Keratinocyte (primary cell): ENCODE results near the gene RBPJ. TPM values are rescaled to one million over a fixed set of nuclear protein-coding genes. Genes with fewer than 3 reads are reported as not detected.

Experiments
- DNase-seq: peaks from one replicate; pipeline ENCODE4 v3.0.0-alpha.2; 2011; ENCODE audit warnings: low read depth, missing footprints, low spot score
- FAIRE-seq: peaks from 2 replicates; lab custom pipeline; 2011; peaks lifted over from hg19 to GRCh38; lab: Jason Lieb, UNC
- H2AFZ ChIP-seq: 2 replicates; pipeline ENCODE4 v1.6.0; 2012; ENCODE audit warnings: low read length, control low read depth, inconsistent platforms; ENCODE audit not compliant: control insufficient read depth
- H3K27ac ChIP-seq: 2 replicates; pipeline ENCODE4 v1.5.1; 2011; ENCODE audit warnings: low read length; ENCODE audit not compliant: control insufficient read depth, insufficient read depth
- H3K27me3 ChIP-seq: 3 replicates; pipeline ENCODE4 v1.6.0; 2011; ENCODE audit warnings: low read length; ENCODE audit not compliant: control insufficient read depth, insufficient read depth; ENCODE audit errors: extremely low read depth
- H3K36me3 ChIP-seq, 2 experiments: 2 replicates in 1 of 2; 3 replicates in 1 of 2; pipeline ENCODE4 v1.5.1; 2011; ENCODE audit warnings: low read length in 2 of 2, mild to moderate bottlenecking in 1 of 2; ENCODE audit not compliant: control insufficient read depth in 2 of 2, insufficient read depth in 2 of 2; ENCODE audit errors: extremely low read depth in 1 of 2
- H3K4me1 ChIP-seq: 3 replicates; pipeline ENCODE4 v1.5.1; 2011; ENCODE audit warnings: low read length; ENCODE audit not compliant: control insufficient read depth, insufficient read depth; ENCODE audit errors: extremely low read depth
- H3K4me2 ChIP-seq: 3 replicates; pipeline ENCODE4 v1.6.0; 2011; ENCODE audit warnings: low read depth, low read length; ENCODE audit not compliant: control insufficient read depth, insufficient read depth; ENCODE audit errors: extremely low read depth
- H3K4me3 ChIP-seq, 3 experiments: fragments of 200-600 bp in 1 of 3; sonication (generic) in 1 of 3; 2 replicates in 2 of 3; 3 replicates in 1 of 3; pipeline ENCODE4 v1.5.1; 2011 to 2016; ENCODE audit warnings: low read length in 3 of 3, mild to moderate bottlenecking in 3 of 3, control low read depth in 2 of 3, inconsistent platforms in 1 of 3, low read depth in 1 of 3, mixed read lengths in 1 of 3, mixed run types in 1 of 3, moderate library complexity in 1 of 3; ENCODE audit not compliant: control insufficient read depth in 2 of 3, insufficient read depth in 2 of 3; ENCODE audit errors: extremely low read depth in 1 of 3
- H3K79me2 ChIP-seq: 2 replicates; pipeline ENCODE4 v1.6.0; 2012; ENCODE audit warnings: low read length; ENCODE audit not compliant: control insufficient read depth, insufficient read depth
- H3K9ac ChIP-seq: 3 replicates; pipeline ENCODE4 v1.6.0; 2011; ENCODE audit warnings: low read length; ENCODE audit not compliant: control insufficient read depth, insufficient read depth; ENCODE audit errors: extremely low read depth
- H3K9me1 ChIP-seq: 3 replicates; pipeline ENCODE4 v1.6.0; 2011; ENCODE audit warnings: low read length; ENCODE audit not compliant: control insufficient read depth, insufficient read depth; ENCODE audit errors: extremely low read depth
- H3K9me3 ChIP-seq: 2 replicates; pipeline ENCODE4 v1.5.1; 2012; ENCODE audit warnings: low read depth, low read length; ENCODE audit not compliant: control insufficient read depth
- H4K20me1 ChIP-seq: 3 replicates; pipeline ENCODE4 v1.6.0; 2011; ENCODE audit warnings: low read length; ENCODE audit not compliant: control insufficient read depth, insufficient read depth; ENCODE audit errors: extremely low read depth
- CTCF ChIP-seq, 3 experiments: IDR thresholded peaks in 1 of 3; conservative IDR thresholded peaks in 1 of 3; optimal IDR thresholded peaks in 1 of 3; 2 replicates in 2 of 3; 3 replicates in 1 of 3; pipeline versions ENCODE3 to v1.5.1; 2011; ENCODE audit warnings: low read length in 3 of 3, mild to moderate bottlenecking in 3 of 3, moderate library complexity in 2 of 3, control low read depth in 1 of 3, inconsistent platforms in 1 of 3; ENCODE audit not compliant: insufficient read depth in 2 of 3; ENCODE audit errors: extremely low read depth in 1 of 3
- EZH2 ChIP-seq: IDR thresholded peaks from one replicate; pipeline ENCODE4 v1.6.1; 2012; ENCODE audit warnings: inconsistent platforms, mild to moderate bottlenecking, low read length, moderate library complexity
- dilution Hi-C: fragments of 300-500 bp; cut with MboI; formaldehyde crosslinking; loops from one replicate; pipeline ENCODE4 v1.7.0; 2020; ENCODE audit warnings: low sequenced_read_pairs; ENCODE audit not compliant: extremely low pct_ligation_motif_present
- polyA plus RNA-seq, 5 experiments: library from polyadenylated mRNA; depleted of rRNA in 3 of 5; stranded (reverse) in 3 of 5; stranded (forward) in 1 of 5; unstranded in 1 of 5; fragments of >200 nt; gene quantifications; 1 replicate in 1 of 5; 2 replicates in 3 of 5; 3 replicates in 1 of 5; pipeline versions ENCODE4 v1.2.1 to v1.2.3, GENCODE V29; 2011 to 2012; ENCODE audit warnings: missing spikeins in 2 of 5, low read depth in 1 of 5, low replicate concordance in 1 of 5

The RBPJ gene
- polyA plus RNA-seq, 1 donor (not counting 4 experiments of a cell fraction or from before 2014, with no cell fraction given): 38.0 TPM

- H3K36me3 ChIP-seq: no peaks in the 10 kb centered on the region
- no peaks in the 10 kb centered on the region for H3K9me3 ChIP-seq
- no peaks in the 10 kb centered on the region for H3K27me3 ChIP-seq
- H3K4me3 ChIP-seq: no peak overlapping the region
- H3K79me2 ChIP-seq: peaks cover 30% of the 10 kb centered on the region
- FAIRE-seq (no peak), DNase-seq (no peak)
- no peak overlapping the region for H3K27ac ChIP-seq
- H3K4me1 ChIP-seq: peaks cover 3% of the 10 kb centered on the region
- no peaks in the 10 kb centered on the region for H4K20me1 ChIP-seq
- TF ChIP-seq EZH2 (no peak), CTCF (optimal IDR thresholded peaks at IDR 0.05 in 1 of 3, IDR thresholded peaks at IDR 0.05 in 1 of 3, conservative IDR thresholded peaks at IDR 0.05 in 1 of 3; ENCODE audit: extremely low read depth in 1 of 3, insufficient read depth in 2 of 3, low read length in 3 of 3) (no peak)
- no peak overlapping the region for H3K4me2 ChIP-seq
- H3K9ac ChIP-seq: no peak overlapping the region
- H3K9me1 ChIP-seq: no peaks in the 10 kb centered on the region
- dilution Hi-C loops: no loop called here
- H2AFZ ChIP-seq: no peak overlapping the region
Observed at GRCh38 chr4:26362745-26363439, 42.1 kb downstream of the RBPJ start.

DNA sequence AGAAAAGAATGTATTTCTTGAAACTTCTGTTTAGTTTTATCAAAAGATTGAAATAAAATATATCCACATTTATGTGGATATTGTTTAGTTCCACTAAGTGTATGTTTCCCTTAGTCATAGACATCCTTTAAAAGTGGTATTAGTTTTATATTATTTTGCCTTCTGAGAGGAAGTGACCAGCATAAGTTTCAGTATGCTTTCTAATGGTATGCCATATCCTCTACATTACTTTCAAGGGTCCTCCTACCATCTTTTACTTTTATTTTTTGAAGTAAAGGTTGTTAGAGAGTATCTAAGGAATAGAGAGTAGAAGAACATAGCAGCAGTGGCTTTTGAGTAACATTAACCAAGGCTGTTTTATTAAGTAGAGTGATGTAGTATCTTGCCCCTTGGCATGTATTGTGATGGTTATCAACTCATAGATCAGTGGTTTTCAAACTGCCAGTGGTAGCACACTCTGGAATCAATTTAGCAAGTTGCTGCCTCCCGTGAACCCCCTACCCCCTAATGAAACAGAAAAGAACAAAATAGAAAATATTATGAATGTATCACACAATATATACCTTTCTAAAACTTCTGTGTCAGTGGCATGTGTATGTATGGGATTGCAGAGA, 44.8 kb downstream of the RBPJ start:
- Histone ChIP-seq H3K4me1 (peaks cover 9% of the 10 kb centered on the region), H2AFZ (no peak overlapping the region), H3K9me1 (no peaks in the 10 kb centered on the region), H3K36me3 (no peaks in the 10 kb centered on the region), H4K20me1 (no peaks in the 10 kb centered on the region), H3K27me3 (no peaks in the 10 kb centered on the region), H3K4me3 (no peak overlapping the region), H3K79me2 (peaks cover 15% of the 10 kb centered on the region), H3K9ac (no peak overlapping the region), H3K27ac (no peak overlapping the region), H3K4me2 (no peak overlapping the region), H3K9me3 (no peaks in the 10 kb centered on the region)
- TF ChIP-seq EZH2 (no peak), CTCF (optimal IDR thresholded peaks at IDR 0.05 in 1 of 3, IDR thresholded peaks at IDR 0.05 in 1 of 3, conservative IDR thresholded peaks at IDR 0.05 in 1 of 3; ENCODE audit: extremely low read depth in 1 of 3, insufficient read depth in 2 of 3, low read length in 3 of 3) (no peak)
- no peak for FAIRE-seq
- dilution Hi-C loops: no loop called here
- no peak for DNase-seq
